ENCODE data around the gene PODNL1.

- TF ChIP-seq CTCF (IDR thresholded peaks at IDR 0.05) (no peak), POLR2A (IDR thresholded peaks at IDR 0.05) (no peak), EP300 (IDR thresholded peaks at IDR 0.05) (no peak), POLR2AphosphoS5 (IDR thresholded peaks at IDR 0.05) (no peak)
These were observed 527 bp downstream of the PODNL1 start for GRCh38 chr19:13937479-13938300.
